ENCODE results near the gene RAB3IL1.

Gene RAB3IL1

GRCh38 chr11:61864814-61865775 is 52.3 kb downstream of the RAB3IL1 start:
- H3K4me3 ChIP-seq (ENCODE audit: control insufficient read depth, low read depth, low read length), result no peak overlapping the region
- TF ChIP-seq CTCF (IDR thresholded peaks at IDR 0.05; ENCODE audit: control insufficient read depth, insufficient read depth, low read depth, low read length, missing control alignments), result no peak
- no peak for DNase-seq (ENCODE audit: low read depth)

- DNase-seq (ENCODE audit: low read depth), result no peak
- no peak overlapping the region for H3K4me3 ChIP-seq (ENCODE audit: control insufficient read depth, low read depth, low read length)
- TF ChIP-seq CTCF (IDR thresholded peaks at IDR 0.05; ENCODE audit: control insufficient read depth, insufficient read depth, low read depth, low read length, missing control alignments), result no peak
Observed at GRCh38 chr11:61863548-61864081, 53.8 kb downstream of the RAB3IL1 start.

GRCh38 chr11:61862714-61863547 is 54.4 kb downstream of the RAB3IL1 start:
- no peak for TF ChIP-seq CTCF (IDR thresholded peaks at IDR 0.05; ENCODE audit: control insufficient read depth, insufficient read depth, low read depth, low read length, missing control alignments)
- DNase-seq (ENCODE audit: low read depth), result no peak
- H3K4me3 ChIP-seq (ENCODE audit: control insufficient read depth, low read depth, low read length), result no peak overlapping the region

- H3K4me3 ChIP-seq (ENCODE audit: control insufficient read depth, low read depth, low read length), result no peak overlapping the region
- no peak for DNase-seq (ENCODE audit: low read depth)
- no peak for TF ChIP-seq CTCF (IDR thresholded peaks at IDR 0.05; ENCODE audit: control insufficient read depth, insufficient read depth, low read depth, low read length, missing control alignments)
Observed at GRCh38 chr11:61861634-61862033, 55.7 kb downstream of the RAB3IL1 start.

GRCh38 chr11:61860054-61860903 is 57.1 kb downstream of the RAB3IL1 start:
- H3K4me3 ChIP-seq (ENCODE audit: control insufficient read depth, low read depth, low read length), result no peak overlapping the region
- no peak for DNase-seq (ENCODE audit: low read depth)
- no peak for TF ChIP-seq CTCF (IDR thresholded peaks at IDR 0.05; ENCODE audit: control insufficient read depth, insufficient read depth, low read depth, low read length, missing control alignments)

All from AG09309 (cell line).